ENCODE data around the gene LCN9. TPM values are rescaled to one million over a fixed set of nuclear protein-coding genes. Genes with fewer than 3 reads are reported as not detected.

LCN9 gene
- total RNA-seq, 1 donor from 2014 or later: not detected

- DNase-seq (no peak), ATAC-seq (ENCODE audit: poor library complexity) (no peak)
- intact Hi-C loops (cut with DNase I): no loop called here
These were observed 44.4 kb downstream of the LCN9 start for GRCh38 chr9:135707252-135708138.

- intact Hi-C loops (cut with DNase I): no loop called here
- no peak for ATAC-seq (ENCODE audit: poor library complexity)
- no peak for DNase-seq
These were observed 45.1 kb downstream of the LCN9 start for GRCh38 chr9:135708164-135708563.

GRCh38 chr9:135711391-135711790 lies 48.3 kb downstream of the LCN9 start:
- ATAC-seq (ENCODE audit: poor library complexity): no peak
- intact Hi-C loops (cut with DNase I): no loop called here
- no peak for DNase-seq

- ATAC-seq (ENCODE audit: poor library complexity): no peak
- DNase-seq: no peak
- intact Hi-C loops (cut with DNase I): no loop called here
These were observed 48.8 kb downstream of the LCN9 start for GRCh38 chr9:135711881-135712280.

GRCh38 chr9:135712613-135713295 lies 49.6 kb downstream of the LCN9 start:
- ATAC-seq (ENCODE audit: poor library complexity): no peak
- intact Hi-C loops (cut with DNase I): no loop called here
- no peak for DNase-seq

- intact Hi-C loops (cut with DNase I): no loop called here
- ATAC-seq (ENCODE audit: poor library complexity) (no peak), DNase-seq (no peak)
These were observed 51.3 kb downstream of the LCN9 start for GRCh38 chr9:135714242-135715055.

GRCh38 chr9:135715056-135715595 lies 52.0 kb downstream of the LCN9 start:
- intact Hi-C loops (cut with DNase I): no loop called here
- ATAC-seq (ENCODE audit: poor library complexity) (no peak), DNase-seq (no peak)

- ATAC-seq (ENCODE audit: poor library complexity): no peak
- intact Hi-C loops (cut with DNase I): no loop called here
- DNase-seq: no peak
These were observed 52.9 kb downstream of the LCN9 start for GRCh38 chr9:135716045-135716444.

Other genes starting within 250 kb of the LCN9 start
- 23.3 TPM for gene PPP1R26, start 183.5 kb upstream of the LCN9 start, total RNA-seq
- 41.7 TPM for gene MRPS2, start 162.6 kb upstream of the LCN9 start, total RNA-seq
- not detected for gene LCN1, start 141.9 kb upstream of the LCN9 start, total RNA-seq
- gene OBP2A, start 117.2 kb upstream of the LCN9 start, total RNA-seq: not detected
- gene PAEP, start 101.6 kb upstream of the LCN9 start, total RNA-seq: not detected
- gene GLT6D1, start 23.8 kb upstream of the LCN9 start, total RNA-seq: not detected
- gene SOHLH1, start 36.2 kb downstream of the LCN9 start, total RNA-seq: not detected
- 3.9 TPM for gene KCNT1, start 38.9 kb downstream of the LCN9 start, total RNA-seq
- gene CAMSAP1, start 244.2 kb downstream of the LCN9 start, total RNA-seq: 18.3 TPM

All from Right ventricle myocardium superior (tissue), 1 donor.